HCT116 (cell line): Measurements from ENCODE around the gene TALDO1. TPM values are rescaled to one million over a fixed set of nuclear protein-coding genes. Genes with fewer than 3 reads are reported as not detected.
A peak's percentile ranks its signal among the peaks of the same experiment; 100 is the strongest.

Source experiments
- ATAC-seq: fragments of 200-7000 bp; cut with Tn5 transposase; 2 replicates; pipeline ENCODE4 v1.9.1; 2020; ENCODE audit warnings: mild to moderate bottlenecking, moderate library complexity
- BruUV-seq: library from RNA; stranded (reverse); fragments of 400-500 nt; replicated peaks from 2 replicates; lab custom pipeline; 2021; lab: Mats Ljungman, UMichigan
- CTCF ChIA-PET: fragments of 300-600 bp; sonication (Branson Sonifier 250); formaldehyde crosslinking; loops from one replicate; lab custom pipeline; 2021; ENCODE audit warnings: antibody characterized with exemption; lab: Charles Lee
- POLR2A ChIA-PET: fragments of 300-600, 350-600 bp; sonication (Branson Sonifier 250); formaldehyde crosslinking; loops from one replicate; lab custom pipeline; 2021; ENCODE audit warnings: antibody characterized with exemption; lab: Charles Lee
- RAD21 ChIA-PET, 2 experiments: fragments of 300-600 bp; sonication (Branson Sonifier 250); formaldehyde crosslinking; loops; one replicate each; lab custom pipeline; 2023; ENCODE audit warnings: low total read pairs in 2 of 2; ENCODE audit not compliant: uncharacterized antibody in 2 of 2, unreplicated experiment in 2 of 2, low non-redundant PET in 1 of 2; lab: Charles Lee
- DNase-seq: peaks from one replicate; pipeline ENCODE4 v3.0.0-alpha.2; 2010; ENCODE audit warnings: low read depth, low spot score
- H2AFZ ChIP-seq: fragments of 200-600 bp; shearing (Covaris generic), sonication (generic); 2 replicates; pipeline ENCODE4 v1.6.1; 2017; ENCODE audit warnings: low read depth, mixed run types, mixed read lengths, antibody characterized with exemption, low read length; ENCODE audit not compliant: poor library complexity, severe bottlenecking
- H3K27ac ChIP-seq: 2 replicates; pipeline ENCODE4 v1.5.1; 2012; ENCODE audit warnings: low read depth, low read length
- H3K27me3 ChIP-seq: fragments of 200-600 bp; sonication (generic); 2 replicates; pipeline ENCODE4 v1.6.1; 2016; ENCODE audit warnings: mixed run types, low read length, mixed read lengths; ENCODE audit not compliant: insufficient read depth
- H3K36me3 ChIP-seq, 2 experiments: fragments of 200-500 bp in 1 of 2; fragments of 200-600 bp in 1 of 2; sonication (Bioruptor generic) in 1 of 2; sonication (generic) in 1 of 2; 2 replicates each; pipeline versions ENCODE4 v1.5.1 to v1.6.1; 2014 to 2016; ENCODE audit warnings: low read length in 2 of 2, inconsistent platforms in 1 of 2, mixed read lengths in 1 of 2, mixed run types in 1 of 2; ENCODE audit not compliant: insufficient read depth in 2 of 2, control insufficient read depth in 1 of 2
- H3K4me1 ChIP-seq, 2 experiments: fragments of 200-600 bp in 1 of 2; sonication (generic) in 1 of 2; 2 replicates each; pipeline versions ENCODE4 v1.5.1 to v1.6.1; 2012 to 2017; ENCODE audit warnings: low read length in 2 of 2, inconsistent platforms in 1 of 2, mild to moderate bottlenecking in 1 of 2, mixed read lengths in 1 of 2, mixed run types in 1 of 2, moderate library complexity in 1 of 2; ENCODE audit not compliant: insufficient read depth in 2 of 2, control insufficient read depth in 1 of 2
- H3K4me2 ChIP-seq: fragments of 200-600 bp; sonication (generic); 2 replicates; pipeline ENCODE4 v1.6.1; 2017; ENCODE audit warnings: mixed run types, low read length, mixed read lengths
- H3K4me3 ChIP-seq, 2 experiments: fragments of 200-600 bp in 1 of 2; sonication (generic) in 1 of 2; replicated peaks in 1 of 2; 2 replicates each; pipeline ENCODE4 v1.5.1; 2011 to 2016; ENCODE audit warnings: low read length in 2 of 2, control low read depth in 1 of 2, low read depth in 1 of 2, mild to moderate bottlenecking in 1 of 2, mixed read lengths in 1 of 2, mixed run types in 1 of 2
- H3K79me2 ChIP-seq: fragments of 200-600 bp; sonication (generic); 2 replicates; pipeline ENCODE4 v1.6.1; 2017; ENCODE audit warnings: mild to moderate bottlenecking, mixed run types, low read length, moderate library complexity, mixed read lengths; ENCODE audit not compliant: insufficient read depth
- H3K9ac ChIP-seq: fragments of 200-600 bp; sonication (generic); 2 replicates; pipeline ENCODE4 v1.6.1; 2016; ENCODE audit warnings: low read length, mixed read lengths
- H3K9me2 ChIP-seq: fragments of 200-600 bp; sonication (generic), shearing (Covaris generic); 2 replicates; pipeline ENCODE4 v1.6.1; 2017; ENCODE audit warnings: mixed run types, mild to moderate bottlenecking, moderate library complexity; ENCODE audit not compliant: insufficient read depth
- H3K9me3 ChIP-seq, 2 experiments: fragments of 200-500 bp in 1 of 2; fragments of 200-600 bp in 1 of 2; sonication (Bioruptor generic) in 1 of 2; sonication (generic) in 1 of 2; 2 replicates each; pipeline ENCODE4 v1.6.1; 2014 to 2017; ENCODE audit warnings: low read length in 2 of 2, mixed read lengths in 2 of 2, inconsistent platforms in 1 of 2, low read depth in 1 of 2, mild to moderate bottlenecking in 1 of 2, mixed run types in 1 of 2, moderate library complexity in 1 of 2; ENCODE audit not compliant: control insufficient read depth in 1 of 2, insufficient read depth in 1 of 2
- H4K20me1 ChIP-seq: fragments of 200-600 bp; sonication (generic), shearing (Covaris generic); 2 replicates; pipeline ENCODE4 v1.6.1; 2017; ENCODE audit warnings: mixed run types, mild to moderate bottlenecking, moderate library complexity; ENCODE audit not compliant: insufficient read depth
- CBX3 ChIP-seq: IDR thresholded peaks from 2 replicates; pipeline ENCODE4 v1.6.1; 2012; ENCODE audit warnings: low read depth
- POLR2AphosphoS5 ChIP-seq: IDR thresholded peaks from 2 replicates; pipeline ENCODE4 v1.6.1; 2011; ENCODE audit warnings: mild to moderate bottlenecking, low read depth, low read length, moderate library complexity
- RAD21 ChIP-seq: IDR thresholded peaks from 2 replicates; pipeline ENCODE4 v1.6.1; 2012; ENCODE audit warnings: low read depth, mild to moderate bottlenecking
- ZBTB33 ChIP-seq: IDR thresholded peaks from 2 replicates; pipeline ENCODE4 v1.6.1; 2011; ENCODE audit warnings: mild to moderate bottlenecking, low read length, moderate library complexity; ENCODE audit not compliant: insufficient replicate concordance; ENCODE audit errors: extremely low read depth
- intact Hi-C: fragments of 100-400 bp; cut with micrococcal nuclease; formaldehyde crosslinking; loops from 2 replicates; pipeline ENCODE4 v1.10.0; 2022
- total RNA-seq: library from RNA; stranded (reverse); gene quantifications from one replicate; pipeline ENCODE4 v1.2.1, GENCODE V29; 2021; ENCODE audit not compliant: unreplicated experiment
- TF ChIP-seq, protein P1 (sequence below), 3 experiments: fragments of 200-600 bp in 1 of 3; sonication (generic) in 1 of 3; IDR thresholded peaks in 2 of 3; conservative IDR thresholded peaks in 1 of 3; 2 replicates each; pipeline ENCODE4 v1.5.1; 2012 to 2017; ENCODE audit warnings: low read depth in 2 of 3, low read length in 2 of 3, antibody characterized with exemption in 1 of 3, borderline replicate concordance in 1 of 3, control low read depth in 1 of 3, mild to moderate bottlenecking in 1 of 3, mixed read lengths in 1 of 3, mixed run types in 1 of 3, moderate library complexity in 1 of 3; ENCODE audit not compliant: insufficient read depth in 1 of 3
- TF ChIP-seq, protein P2 (sequence below): IDR thresholded peaks from 2 replicates; pipeline ENCODE4 v1.6.1; 2012

TALDO1 gene
- total RNA-seq, 1 experiment from 2014 or later, result 242 TPM

GRCh38 chr11:765025-765801 is 17.9 kb downstream of the TALDO1 start:
- Histone ChIP-seq H3K9me2 (no peaks in the 10 kb centered on the region), H3K4me3 (no peak overlapping the region), H3K9me3 (no peaks in the 10 kb centered on the region), H3K36me3 (peaks cover 22 to 54% of the 10 kb centered on the region in 2 experiments), H3K27ac (peak overlapping the region; percentile 45)
- CTCF ChIA-PET, result no interaction called here
- no TSS peak for BruUV-seq
- no peak for TF ChIP-seq ZBTB33
- TF ChIP-seq, protein P1, sequence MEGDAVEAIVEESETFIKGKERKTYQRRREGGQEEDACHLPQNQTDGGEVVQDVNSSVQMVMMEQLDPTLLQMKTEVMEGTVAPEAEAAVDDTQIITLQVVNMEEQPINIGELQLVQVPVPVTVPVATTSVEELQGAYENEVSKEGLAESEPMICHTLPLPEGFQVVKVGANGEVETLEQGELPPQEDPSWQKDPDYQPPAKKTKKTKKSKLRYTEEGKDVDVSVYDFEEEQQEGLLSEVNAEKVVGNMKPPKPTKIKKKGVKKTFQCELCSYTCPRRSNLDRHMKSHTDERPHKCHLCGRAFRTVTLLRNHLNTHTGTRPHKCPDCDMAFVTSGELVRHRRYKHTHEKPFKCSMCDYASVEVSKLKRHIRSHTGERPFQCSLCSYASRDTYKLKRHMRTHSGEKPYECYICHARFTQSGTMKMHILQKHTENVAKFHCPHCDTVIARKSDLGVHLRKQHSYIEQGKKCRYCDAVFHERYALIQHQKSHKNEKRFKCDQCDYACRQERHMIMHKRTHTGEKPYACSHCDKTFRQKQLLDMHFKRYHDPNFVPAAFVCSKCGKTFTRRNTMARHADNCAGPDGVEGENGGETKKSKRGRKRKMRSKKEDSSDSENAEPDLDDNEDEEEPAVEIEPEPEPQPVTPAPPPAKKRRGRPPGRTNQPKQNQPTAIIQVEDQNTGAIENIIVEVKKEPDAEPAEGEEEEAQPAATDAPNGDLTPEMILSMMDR (IDR thresholded peaks at IDR 0.05 in 2 of 3, conservative IDR thresholded peaks at IDR 0.05 in 1 of 3; ENCODE audit: borderline replicate concordance in 1 of 3, insufficient read depth in 1 of 3, low read depth in 2 of 3, low read length in 2 of 3), result peak; percentile 73 to 84 (median 73); a peak in 5 of 6 replicates
- TF ChIP-seq POLR2AphosphoS5, result peak; percentile 42; the same call in 1 of the 2 replicates
- TF ChIP-seq, protein P2, sequence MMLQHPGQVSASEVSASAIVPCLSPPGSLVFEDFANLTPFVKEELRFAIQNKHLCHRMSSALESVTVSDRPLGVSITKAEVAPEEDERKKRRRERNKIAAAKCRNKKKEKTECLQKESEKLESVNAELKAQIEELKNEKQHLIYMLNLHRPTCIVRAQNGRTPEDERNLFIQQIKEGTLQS, result no peak
- TF ChIP-seq CBX3, result no peak
- TF ChIP-seq RAD21, result peak; percentile 83
- TF ChIP-seq, all 23 proteins: peak for 3
- Histone ChIP-seq H2AFZ (no peak overlapping the region), H3K4me1 (peaks cover 20 to 48% of the 10 kb centered on the region in 2 experiments), H3K9ac (no peak overlapping the region; the same call in 1 of the 2 replicates), H3K79me2 (peaks cover 9% of the 10 kb centered on the region; the same call in 1 of the 2 replicates), H4K20me1 (peaks cover 5% of the 10 kb centered on the region; the same call in 1 of the 2 replicates), H3K27me3 (no peaks in the 10 kb centered on the region), H3K4me2 (no peak overlapping the region)
- peak; percentile 43 for ATAC-seq
- DNase-seq, result peak; percentile 47
- POLR2A ChIA-PET, result interaction anchor here (1.9 kb wide), 1 partner anchor 54 kb away, joined by 5 read pairs; the partner anchor contains the start of gene PNPLA2
- intact Hi-C loops, result loop anchor here (1.0 to 2.0 kb wide), 3 partner anchors 36 to 102 kb away; no protein-coding TSS in a partner anchor
- RAD21 ChIA-PET, result no interaction called here
